ENCODE measurements around the gene ZSCAN5B. TPM values are rescaled to one million over a fixed set of nuclear protein-coding genes. Genes with fewer than 3 reads are reported as not detected.

Gene ZSCAN5B
- polyA plus RNA-seq, 1 of the 3 experiments (the other 2 are of a cell fraction), result not detected

- H3K36me3 ChIP-seq (replicated peaks in 1 of 2; ENCODE audit: control insufficient read depth in 1 of 2, insufficient read depth in 2 of 2, low read length in 1 of 2), result peaks cover 3 to 23% of the 10 kb centered on the region in 2 experiments
- H3K27ac ChIP-seq (ENCODE audit: low read depth in 2 of 2, low read length in 1 of 2), result no peak overlapping the region
- H3K9ac ChIP-seq, result no peak overlapping the region
- H3K4me1 ChIP-seq (ENCODE audit: control insufficient read depth in 1 of 2, insufficient read depth in 2 of 2, low read depth in 1 of 2, low read length in 1 of 2), result peaks cover 0 to 13% of the 10 kb centered on the region in 2 experiments; a peak in 1 of 4 replicates
- no peaks in the 10 kb centered on the region for H3F3A ChIP-seq (replicated peaks; ENCODE audit: insufficient read depth)
- no peaks in the 10 kb centered on the region for H3K9me3 ChIP-seq
- TF ChIP-seq MEF2A (IDR thresholded peaks at IDR 0.05; ENCODE audit: borderline replicate concordance, low read depth) (no peak), RAD21 (IDR thresholded peaks at IDR 0.05; ENCODE audit: low read length) (no peak), USF2 (IDR thresholded peaks at IDR 0.05; ENCODE audit: borderline replicate concordance, low read depth, low read length) (no peak), RXRA (IDR thresholded peaks at IDR 0.05; ENCODE audit: borderline replicate concordance, low read depth) (no peak), PBX3 (IDR thresholded peaks at IDR 0.05) (no peak), RCOR1 (IDR thresholded peaks at IDR 0.05; ENCODE audit: low read length) (no peak), CHD2 (IDR thresholded peaks at IDR 0.05; ENCODE audit: low read length, partially characterized antibody) (no peak), MAX (IDR thresholded peaks at IDR 0.05; ENCODE audit: low read depth) (no peak)
- H3K4me2 ChIP-seq, result no peak overlapping the region
- CTCF ChIA-PET, result no interaction called here
- H3K27me3 ChIP-seq (ENCODE audit: insufficient read depth), result no peaks in the 10 kb centered on the region
- H2AFZ ChIP-seq (ENCODE audit: low read depth), result no peak overlapping the region
- H3K4me3 ChIP-seq (ENCODE audit: low read depth in 2 of 2, low read length in 1 of 2), result no peak overlapping the region
- no peak for DNase-seq
- H4K20me1 ChIP-seq (ENCODE audit: insufficient read depth), result peaks cover 8% of the 10 kb centered on the region; the same call in 1 of the 2 replicates
- POLR2A ChIA-PET, result no interaction called here
- no peaks in the 10 kb centered on the region for H3K9me2 ChIP-seq
- 95% methylated on average over 27 of the region's 31 CpGs for WGBS (ENCODE audit: low lambda C conversion rate)
- H3K79me2 ChIP-seq (ENCODE audit: insufficient read depth), result peaks cover 43% of the 10 kb centered on the region
These were observed 50.7 kb downstream of the ZSCAN5B start for GRCh38 chr19:56146904-56147303.

- POLR2A ChIA-PET, result interaction anchor here (0.6 kb wide), 1 partner anchor 107 kb away, joined by 4 read pairs; no protein-coding TSS in a partner anchor
- DNase-seq, result no peak
These were observed 51.9 kb downstream of the ZSCAN5B start for GRCh38 chr19:56145698-56146097.

More at GRCh38 chr19:56145698-56146097, 51.9 kb downstream of the ZSCAN5B start:
- no peak for TF ChIP-seq TEAD4 (IDR thresholded peaks at IDR 0.05; ENCODE audit: borderline replicate concordance, insufficient read depth)
- no peak for TF ChIP-seq RFX5 (IDR thresholded peaks at IDR 0.05; ENCODE audit: low read length)
- TF ChIP-seq JUND (IDR thresholded peaks at IDR 0.05), result no peak
- TF ChIP-seq REST (IDR thresholded peaks at IDR 0.05; ENCODE audit: low read depth, low read length), result no peak
- no peak for TF ChIP-seq PBX3 (IDR thresholded peaks at IDR 0.05)
- TF ChIP-seq USF1 (IDR thresholded peaks at IDR 0.05; ENCODE audit: borderline replicate concordance, low read depth), result no peak
- TF ChIP-seq FOXM1 (IDR thresholded peaks at IDR 0.05; ENCODE audit: low read depth), result no peak
- TF ChIP-seq NRF1 (IDR thresholded peaks at IDR 0.05; ENCODE audit: low read depth, low read length), result no peak
- no peak for TF ChIP-seq EZH2phosphoT487 (IDR thresholded peaks at IDR 0.05; ENCODE audit: borderline replicate concordance, low read depth)
- TF ChIP-seq RXRA (IDR thresholded peaks at IDR 0.05; ENCODE audit: borderline replicate concordance, low read depth), result no peak
- Histone ChIP-seq H3K27ac (ENCODE audit: low read depth in 2 of 2, low read length in 1 of 2) (no peak overlapping the region), H3K9me3 (no peaks in the 10 kb centered on the region), H2AFZ (ENCODE audit: low read depth) (no peak overlapping the region), H3K9me2 (no peaks in the 10 kb centered on the region), H3K36me3 (replicated peaks in 1 of 2; ENCODE audit: control insufficient read depth in 1 of 2, insufficient read depth in 2 of 2, low read length in 1 of 2) (peaks cover 3 to 23% of the 10 kb centered on the region in 2 experiments), H3F3A (replicated peaks; ENCODE audit: insufficient read depth) (no peaks in the 10 kb centered on the region), H3K9ac (no peak overlapping the region), H3K4me3 (ENCODE audit: low read depth in 2 of 2, low read length in 1 of 2) (no peak overlapping the region), H4K20me1 (ENCODE audit: insufficient read depth) (0 out of 2 replicates have a peak, but pooled peaks cover 5% of the 10 kb centered on the region), H3K4me2 (no peak overlapping the region), H3K4me1 (ENCODE audit: control insufficient read depth in 1 of 2, insufficient read depth in 2 of 2, low read depth in 1 of 2, low read length in 1 of 2) (peaks cover 0 to 14% of the 10 kb centered on the region in 2 experiments; a peak in 1 of 4 replicates), H3K27me3 (ENCODE audit: insufficient read depth) (no peaks in the 10 kb centered on the region), H3K79me2 (ENCODE audit: insufficient read depth) (peaks cover 45% of the 10 kb centered on the region)
- 89% methylated on average over 9 of the region's 10 CpGs for WGBS (ENCODE audit: low lambda C conversion rate)
- CTCF ChIA-PET, result interaction anchor here (0.7 to 1.9 kb wide), 5 partner anchors 9 to 108 kb away, joined by 3 to 8 read pairs (median 3); no protein-coding TSS in a partner anchor
